ENCODE measurements around the gene EPB41L2. TPM values are rescaled to one million over a fixed set of nuclear protein-coding genes. Genes with fewer than 3 reads are reported as not detected.

Gene EPB41L2
- total and polyA plus RNA-seq, 8 donors = 13.0 to 63.0 (median 17.4) TPM

DNA sequence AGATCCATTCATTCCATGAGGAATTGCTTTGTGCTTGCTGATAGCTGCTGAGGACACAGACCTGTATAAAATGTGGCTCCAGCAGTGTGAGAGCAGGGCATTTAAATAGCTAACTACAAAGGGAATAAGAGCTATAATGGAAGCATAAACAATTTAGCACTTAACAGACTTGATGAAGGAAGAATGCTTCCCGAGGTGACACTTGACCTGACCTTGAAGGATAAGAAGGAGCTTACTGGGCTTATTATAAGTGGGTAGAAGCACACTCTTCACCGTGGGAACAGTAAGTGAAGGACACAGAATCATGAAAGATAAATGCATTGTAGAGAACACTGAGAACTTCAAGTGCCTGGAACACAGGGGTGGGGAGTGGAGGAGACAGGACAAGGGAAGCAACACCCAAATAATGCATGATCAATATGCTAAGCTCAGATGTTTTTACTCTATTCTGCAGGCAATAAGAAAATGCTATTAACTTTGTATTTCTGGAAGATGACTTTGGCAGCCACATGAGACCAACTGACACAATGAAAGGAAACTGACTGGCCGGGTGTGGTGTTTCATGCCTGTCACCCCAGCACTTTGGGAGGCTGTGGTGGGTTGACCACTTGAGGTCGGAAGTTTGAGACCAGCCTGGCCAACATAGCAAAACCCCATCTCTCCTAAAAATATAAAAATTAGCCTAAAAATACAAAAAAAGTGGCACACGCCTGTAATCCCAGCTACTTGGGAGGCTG is 84.2 kb downstream of the EPB41L2 start:
- 70 to 71% methylated on average over 5 of the region's 5 CpGs for WGBS, 2 donors
- intact Hi-C loops (cut with DNase I) = no loop called here
- Histone ChIP-seq H3K4me1 (peaks cover 0 to 9% (median 0%) of the 10 kb centered on the region in 3 donors), H3K4me3 (no peak overlapping the region), H3K27ac (no peak overlapping the region), H3K9me3 (no peaks in the 10 kb centered on the region), H3K27me3 (no peaks in the 10 kb centered on the region), H3K36me3 (no peaks in the 10 kb centered on the region)
- no peak for TF ChIP-seq CTCF (IDR thresholded peaks at IDR 0.05)
- ATAC-seq = no peak
- FAIRE-seq = no peak
- no peak for DNase-seq

- WGBS, 2 donors = 95 to 100% methylated on average over 1 of the region's 1 CpG
- FAIRE-seq (no peak), ATAC-seq (no peak), DNase-seq (no peak)
- H3K9me3 ChIP-seq = no peaks in the 10 kb centered on the region
- no peak for TF ChIP-seq CTCF (IDR thresholded peaks at IDR 0.05)
- H3K4me1 ChIP-seq = peaks cover 0 to 9% (median 0%) of the 10 kb centered on the region in 3 donors
- intact Hi-C loops (cut with DNase I) = no loop called here
- H3K4me3 ChIP-seq = no peak overlapping the region
- H3K27me3 ChIP-seq = no peaks in the 10 kb centered on the region
- H3K27ac ChIP-seq = no peak overlapping the region
- H3K36me3 ChIP-seq = no peaks in the 10 kb centered on the region
Observed at GRCh38 chr6:130978180-130978579, 84.9 kb downstream of the EPB41L2 start.

GRCh38 chr6:130975325-130975724 is 87.7 kb downstream of the EPB41L2 start:
- H3K4me3 ChIP-seq = no peak overlapping the region
- ATAC-seq = no peak
- no peaks in the 10 kb centered on the region for H3K27me3 ChIP-seq
- no peak for FAIRE-seq
- DNase-seq = no peak
- H3K27ac ChIP-seq = no peak overlapping the region
- H3K36me3 ChIP-seq = no peaks in the 10 kb centered on the region
- intact Hi-C loops (cut with DNase I) = no loop called here
- no peaks in the 10 kb centered on the region for H3K4me1 ChIP-seq
- no peak for TF ChIP-seq CTCF (IDR thresholded peaks at IDR 0.05)
- no peaks in the 10 kb centered on the region for H3K9me3 ChIP-seq

DNA sequence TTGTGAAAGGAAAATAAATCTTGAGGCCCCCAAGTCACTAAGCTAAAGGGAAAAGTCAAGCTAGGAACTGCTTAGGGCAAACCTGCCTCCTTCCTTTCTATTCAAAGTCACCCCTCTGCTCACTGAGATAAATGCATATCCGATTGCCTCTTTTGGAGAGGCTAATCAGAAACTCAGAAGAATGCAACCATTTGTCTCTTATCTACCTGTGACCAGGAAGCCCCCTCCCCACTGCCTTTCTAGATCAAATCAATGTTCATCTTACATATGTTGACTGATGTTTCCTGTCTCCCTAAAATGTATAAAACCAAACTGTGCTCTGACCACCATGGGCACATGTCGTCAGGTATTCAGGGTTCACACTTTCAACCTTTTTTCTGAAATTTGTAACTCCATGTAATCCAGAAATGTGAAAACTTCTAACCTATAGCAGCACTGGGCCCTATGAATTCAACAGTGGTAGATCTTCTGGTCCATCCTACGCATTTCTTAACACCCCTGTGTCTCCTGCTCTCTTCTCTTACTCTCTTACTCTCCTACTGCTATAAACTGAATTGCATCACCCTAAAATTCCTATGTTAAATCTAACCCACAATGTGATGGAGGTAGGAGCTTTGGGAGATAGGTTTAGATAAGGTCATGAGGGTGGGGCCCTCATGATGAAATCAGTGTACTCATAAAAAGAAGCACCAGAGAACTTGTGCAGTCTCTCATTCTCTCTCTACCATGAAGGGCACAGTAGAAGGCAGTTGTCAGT is 89.3 kb downstream of the EPB41L2 start:
- TF ChIP-seq CTCF (IDR thresholded peaks at IDR 0.05) = no peak
- H3K4me1 ChIP-seq = peaks cover 0 to 4% (median 0%) of the 10 kb centered on the region in 3 donors
- FAIRE-seq (no peak), ATAC-seq (no peak), DNase-seq (no peak)
- no peak overlapping the region for H3K27ac ChIP-seq
- no peaks in the 10 kb centered on the region for H3K27me3 ChIP-seq
- 91 to 97% methylated on average over 3 of the region's 3 CpGs for WGBS, 2 donors
- no peak overlapping the region for H3K4me3 ChIP-seq
- H3K36me3 ChIP-seq = no peaks in the 10 kb centered on the region
- intact Hi-C loops (cut with DNase I) = loop anchor here in 1 of 3 donors (5.0 kb wide), 1 partner anchor 71 kb away; no protein-coding TSS in a partner anchor
- no peaks in the 10 kb centered on the region for H3K9me3 ChIP-seq

All from pancreas (tissue), 10 donors.